GM12891 (cell line): ENCODE results near the gene TMEM242.

Experiments used
- POLR2A ChIP-seq: IDR thresholded peaks from 2 replicates; pipeline ENCODE4 v1.6.1; 2011; ENCODE audit warnings: low read depth, low read length, control low read depth
- POLR2AphosphoS5 ChIP-seq: IDR thresholded peaks from 2 replicates; pipeline ENCODE4 v1.6.1; 2011; ENCODE audit warnings: low read depth, low read length, control low read depth
- TAF1 ChIP-seq: IDR thresholded peaks from 2 replicates; pipeline ENCODE4 v1.6.1; 2011; ENCODE audit warnings: low read depth, low read length, control low read depth

GRCh38 chr6:157333537-157333936 lies 10.2 kb upstream of the TMEM242 start:
- TF ChIP-seq TAF1 (no peak), POLR2A (no peak), POLR2AphosphoS5 (no peak)
